H9 (cell line): Measurements from ENCODE around the gene RSAD2. TPM values are rescaled to one million over a fixed set of nuclear protein-coding genes. Genes with fewer than 3 reads are reported as not detected.

Source experiments
- DNase-seq: peaks from one replicate; pipeline ENCODE4 v3.0.0-alpha.2; 2017
- H2AFZ ChIP-seq: one replicate; pipeline ENCODE4 v1.6.1; 2013; ENCODE audit warnings: mild to moderate bottlenecking, low read length, control low read depth, moderate library complexity
- H2AK5ac ChIP-seq: 2 replicates; pipeline ENCODE4 v1.6.1; 2013; ENCODE audit warnings: low read length, control low read depth, mixed read lengths; ENCODE audit not compliant: insufficient read length
- H2BK120ac ChIP-seq: one replicate; pipeline ENCODE4 v1.6.1; 2013; ENCODE audit warnings: low read depth, mild to moderate bottlenecking, low read length, control low read depth, inconsistent platforms; ENCODE audit not compliant: poor library complexity, severe bottlenecking
- H2BK12ac ChIP-seq: 2 replicates; pipeline ENCODE4 v1.6.1; 2013; ENCODE audit warnings: low read length, control low read depth, mixed read lengths, low read depth; ENCODE audit not compliant: insufficient read length
- H2BK15ac ChIP-seq: 2 replicates; pipeline ENCODE4 v1.6.1; 2013; ENCODE audit warnings: low read depth, low read length, control low read depth
- H2BK20ac ChIP-seq: one replicate; pipeline ENCODE4 v1.6.1; 2013; ENCODE audit warnings: low read depth, mild to moderate bottlenecking, low read length, control low read depth, inconsistent platforms; ENCODE audit not compliant: poor library complexity, severe bottlenecking
- H2BK5ac ChIP-seq: 2 replicates; pipeline ENCODE4 v1.6.1; 2013; ENCODE audit warnings: low read length, control low read depth, mixed read lengths; ENCODE audit not compliant: insufficient read length
- H3K14ac ChIP-seq: 2 replicates; pipeline ENCODE4 v1.6.1; 2013; ENCODE audit warnings: low read length, control low read depth; ENCODE audit not compliant: insufficient read depth
- H3K18ac ChIP-seq: 2 replicates; pipeline ENCODE4 v1.6.1; 2013; ENCODE audit warnings: low read depth, mild to moderate bottlenecking, mixed read lengths, low read length, control low read depth; ENCODE audit not compliant: insufficient read length
- H3K23ac ChIP-seq: 2 replicates; pipeline ENCODE4 v1.6.1; 2013; ENCODE audit warnings: low read length, control low read depth, mixed read lengths, low read depth; ENCODE audit not compliant: insufficient read length
- H3K23me2 ChIP-seq: 2 replicates; pipeline ENCODE4 v1.6.1; 2013; ENCODE audit warnings: low read depth, mild to moderate bottlenecking, mixed read lengths, low read length, control low read depth; ENCODE audit not compliant: insufficient read length, poor library complexity, severe bottlenecking
- H3K27ac ChIP-seq: 2 replicates; pipeline ENCODE4 v1.5.1; 2013; ENCODE audit warnings: low read length, control low read depth, mixed read lengths, low read depth; ENCODE audit not compliant: insufficient read length
- H3K27me3 ChIP-seq: 2 replicates; pipeline ENCODE4 v1.6.1; 2013; ENCODE audit warnings: low read length, control low read depth, inconsistent platforms; ENCODE audit not compliant: insufficient read depth
- H3K4ac ChIP-seq: 2 replicates; pipeline ENCODE4 v1.6.1; 2013; ENCODE audit warnings: low read depth, mild to moderate bottlenecking, control low read depth, inconsistent platforms, low read length, moderate library complexity
- H3K4me1 ChIP-seq: 2 replicates; pipeline ENCODE4 v1.6.1; 2013; ENCODE audit warnings: low read length, control low read depth, inconsistent platforms; ENCODE audit not compliant: insufficient read depth
- H3K4me2 ChIP-seq: 2 replicates; pipeline ENCODE4 v1.6.1; 2013; ENCODE audit warnings: low read length, control low read depth, mixed read lengths; ENCODE audit not compliant: insufficient read length, insufficient read depth
- H3K56ac ChIP-seq: 2 replicates; pipeline ENCODE4 v1.6.1; 2013; ENCODE audit warnings: low read depth, mild to moderate bottlenecking, mixed read lengths, low read length, control low read depth; ENCODE audit not compliant: insufficient read length
- H3K79me1 ChIP-seq: 2 replicates; pipeline ENCODE4 v1.6.1; 2013; ENCODE audit warnings: low read depth, mild to moderate bottlenecking, moderate library complexity, low read length, control low read depth, inconsistent platforms; ENCODE audit not compliant: insufficient read depth, poor library complexity, severe bottlenecking
- H3K79me2 ChIP-seq: 2 replicates; pipeline ENCODE4 v1.6.1; 2013; ENCODE audit warnings: low read length, control low read depth, inconsistent platforms; ENCODE audit not compliant: insufficient read depth
- H3K9ac ChIP-seq: 2 replicates; pipeline ENCODE4 v1.6.1; 2013; ENCODE audit warnings: low read length, control low read depth, mixed read lengths; ENCODE audit not compliant: insufficient read length; ENCODE audit errors: extremely low read depth
- H3K9me3 ChIP-seq: one replicate; pipeline ENCODE4 v1.6.1; 2013; ENCODE audit warnings: low read depth, low read length, inconsistent platforms; ENCODE audit not compliant: control insufficient read depth
- H3T11ph ChIP-seq: one replicate; pipeline ENCODE4 v1.6.1; 2013; ENCODE audit warnings: mild to moderate bottlenecking, low read length, control low read depth, inconsistent platforms
- H4K20me1 ChIP-seq: one replicate; pipeline ENCODE4 v1.6.1; 2013; ENCODE audit not compliant: control insufficient read depth, insufficient read length, insufficient read depth
- H4K5ac ChIP-seq: 2 replicates; pipeline ENCODE4 v1.6.1; 2013; ENCODE audit warnings: low read depth, mild to moderate bottlenecking, mixed read lengths, low read length, control low read depth; ENCODE audit not compliant: insufficient read length
- H4K8ac ChIP-seq: replicated peaks from 2 replicates; pipeline ENCODE4 v1.6.1; 2013; ENCODE audit warnings: low read length, control low read depth, mixed read lengths, low read depth; ENCODE audit not compliant: insufficient read length
- H4K91ac ChIP-seq: 2 replicates; pipeline ENCODE4 v1.6.1; 2013; ENCODE audit warnings: low read depth, mild to moderate bottlenecking, moderate library complexity, mixed read lengths, low read length, control low read depth; ENCODE audit not compliant: insufficient read length
- H3K27ac Mint-ChIP-seq, 3 experiments: 2 replicates in 2 of 3; 3 replicates in 1 of 3; pipeline ENCODE4 v1.8.0; 2020 to 2021; ENCODE audit warnings: mixed read lengths in 3 of 3, mild to moderate bottlenecking in 1 of 3, moderate library complexity in 1 of 3
- H3K27me3 Mint-ChIP-seq: 2 replicates; pipeline ENCODE4 v1.8.0; 2021; ENCODE audit warnings: low read depth, mild to moderate bottlenecking, moderate library complexity, mixed read lengths
- H3K36me3 Mint-ChIP-seq, 3 experiments: 2 replicates in 2 of 3; 3 replicates in 1 of 3; pipeline ENCODE4 v1.8.0; 2020 to 2021; ENCODE audit warnings: low read depth in 3 of 3, mixed read lengths in 3 of 3; ENCODE audit not compliant: insufficient read depth in 1 of 3
- H3K4me1 Mint-ChIP-seq, 2 experiments: 2 replicates each; pipeline ENCODE4 v1.8.0; 2020; ENCODE audit warnings: mixed read lengths in 2 of 2
- H3K4me3 Mint-ChIP-seq, 2 experiments: 2 replicates in 1 of 2; 3 replicates in 1 of 2; pipeline ENCODE4 v1.8.0; 2020 to 2021; ENCODE audit warnings: mild to moderate bottlenecking in 2 of 2, mixed read lengths in 2 of 2, moderate library complexity in 1 of 2
- H3K9me3 Mint-ChIP-seq, 2 experiments: 2 replicates in 1 of 2; 3 replicates in 1 of 2; pipeline ENCODE4 v1.8.0; 2020; ENCODE audit warnings: mild to moderate bottlenecking in 2 of 2, mixed read lengths in 2 of 2, moderate library complexity in 1 of 2
- WGBS: extraction: QIAGEN DNeasy Blood & Tissue Kit; methylation state at CpG from one replicate; pipeline ENCODE4 v1.1.7; 2013; ENCODE audit warnings: missing lambda C conversion rate, low lambda C conversion rate, mixed read lengths; ENCODE audit not compliant: insufficient read length; ENCODE audit errors: extremely low coverage; 5-methylcytosine and 5-hydroxymethylcytosine counted together
- total RNA-seq: library from RNA; stranded (reverse); gene quantifications from 2 replicates; pipeline ENCODE4 v1.2.1, GENCODE V29; 2021
- TF ChIP-seq, protein P1 (sequence below): fragments of 200-600 bp; sonication (generic); conservative IDR thresholded peaks from 3 replicates; pipeline ENCODE4 v1.8.0; 2021; ENCODE audit warnings: antibody characterized with exemption, mild to moderate bottlenecking

The RSAD2 gene
- total RNA-seq, 1 experiment from 2014 or later = not detected

DNA sequence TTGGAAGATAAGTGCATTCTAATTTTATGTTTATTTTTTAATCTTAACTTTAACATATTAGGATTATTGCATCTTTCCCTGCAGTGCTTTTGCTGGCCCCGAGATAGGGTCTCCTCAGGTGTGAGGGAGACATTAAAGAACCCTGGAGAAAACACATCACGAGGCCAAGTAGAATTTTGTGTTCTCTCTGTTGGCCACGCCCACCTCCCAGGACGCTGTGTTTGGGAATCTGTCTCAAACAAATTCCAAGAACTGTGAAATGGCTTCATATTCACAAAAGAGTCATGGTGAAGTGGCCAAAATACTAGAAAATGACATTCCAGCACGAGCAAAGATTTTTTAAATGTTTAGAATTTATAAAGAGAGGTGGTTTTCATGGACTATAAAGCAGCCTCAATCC, 67.0 kb downstream of the RSAD2 start:
- no peak overlapping the region for H3K4me2 ChIP-seq
- no peaks in the 10 kb centered on the region for H3K9me3 ChIP-seq
- H3K14ac ChIP-seq = no peak overlapping the region
- no peak for DNase-seq
- H3K18ac ChIP-seq = no peak overlapping the region
- no peaks in the 10 kb centered on the region; the same call in 1 of the 2 replicates for H3K27me3 Mint-ChIP-seq
- H3K4ac ChIP-seq = no peak overlapping the region
- no peak overlapping the region for H2BK120ac ChIP-seq
- H3K9ac ChIP-seq = no peak overlapping the region
- H3K79me2 ChIP-seq = peaks cover 2% of the 10 kb centered on the region; the same call in 1 of the 2 replicates
- H3K23me2 ChIP-seq = peaks cover 3% of the 10 kb centered on the region
- no peak overlapping the region for H2AK5ac ChIP-seq
- TF ChIP-seq, protein P1, sequence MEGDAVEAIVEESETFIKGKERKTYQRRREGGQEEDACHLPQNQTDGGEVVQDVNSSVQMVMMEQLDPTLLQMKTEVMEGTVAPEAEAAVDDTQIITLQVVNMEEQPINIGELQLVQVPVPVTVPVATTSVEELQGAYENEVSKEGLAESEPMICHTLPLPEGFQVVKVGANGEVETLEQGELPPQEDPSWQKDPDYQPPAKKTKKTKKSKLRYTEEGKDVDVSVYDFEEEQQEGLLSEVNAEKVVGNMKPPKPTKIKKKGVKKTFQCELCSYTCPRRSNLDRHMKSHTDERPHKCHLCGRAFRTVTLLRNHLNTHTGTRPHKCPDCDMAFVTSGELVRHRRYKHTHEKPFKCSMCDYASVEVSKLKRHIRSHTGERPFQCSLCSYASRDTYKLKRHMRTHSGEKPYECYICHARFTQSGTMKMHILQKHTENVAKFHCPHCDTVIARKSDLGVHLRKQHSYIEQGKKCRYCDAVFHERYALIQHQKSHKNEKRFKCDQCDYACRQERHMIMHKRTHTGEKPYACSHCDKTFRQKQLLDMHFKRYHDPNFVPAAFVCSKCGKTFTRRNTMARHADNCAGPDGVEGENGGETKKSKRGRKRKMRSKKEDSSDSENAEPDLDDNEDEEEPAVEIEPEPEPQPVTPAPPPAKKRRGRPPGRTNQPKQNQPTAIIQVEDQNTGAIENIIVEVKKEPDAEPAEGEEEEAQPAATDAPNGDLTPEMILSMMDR = no peak
- no peak overlapping the region for H3K56ac ChIP-seq
- WGBS = no CpG with 5 or more reads among the region's 5 CpGs
- no peaks in the 10 kb centered on the region for H3K9me3 Mint-ChIP-seq
- H4K91ac ChIP-seq = no peak overlapping the region
- no peak overlapping the region for H2BK12ac ChIP-seq
- no peak overlapping the region for H2AFZ ChIP-seq
- no peak overlapping the region for H3K4me3 Mint-ChIP-seq
- no peaks in the 10 kb centered on the region for H3K79me1 ChIP-seq
- no peak overlapping the region for H3K27ac ChIP-seq
- no peak overlapping the region for H4K8ac ChIP-seq
- H3K23ac ChIP-seq = no peak overlapping the region
- H3K4me1 ChIP-seq = peaks cover 4% of the 10 kb centered on the region; the same call in 1 of the 2 replicates
- H4K20me1 ChIP-seq = no peaks in the 10 kb centered on the region
- no peaks in the 10 kb centered on the region for H3K27me3 ChIP-seq
- H2BK15ac ChIP-seq = no peak overlapping the region
- H4K5ac ChIP-seq = no peak overlapping the region
- H2BK5ac ChIP-seq = no peak overlapping the region
- no peak overlapping the region for H3K27ac Mint-ChIP-seq
- no peak overlapping the region for H2BK20ac ChIP-seq
- peaks cover 17 to 24% (median 23%) of the 10 kb centered on the region in 3 experiments for H3K36me3 Mint-ChIP-seq
- peaks cover 9 to 22% of the 10 kb centered on the region in 2 experiments for H3K4me1 Mint-ChIP-seq
- H3T11ph ChIP-seq = no peak overlapping the region
